Fibroblast of pulmonary artery (primary cell): Measurements from ENCODE around the gene RALY.

Experiments
- DNase-seq: peaks from one replicate; pipeline ENCODE4 v3.0.0-alpha.2; 2010; ENCODE audit warnings: low read depth
- H3K4me3 ChIP-seq: replicated peaks from 2 replicates; pipeline ENCODE4 v1.5.1; 2011; ENCODE audit warnings: low read depth, mild to moderate bottlenecking, control low read depth, low read length, moderate library complexity
- TF ChIP-seq, protein P1 (sequence below): IDR thresholded peaks from 2 replicates; pipeline ENCODE4 v1.5.1; 2011; ENCODE audit warnings: mild to moderate bottlenecking, control low read depth, low read length, inconsistent platforms; ENCODE audit errors: missing control alignments

Gene RALY

DNA sequence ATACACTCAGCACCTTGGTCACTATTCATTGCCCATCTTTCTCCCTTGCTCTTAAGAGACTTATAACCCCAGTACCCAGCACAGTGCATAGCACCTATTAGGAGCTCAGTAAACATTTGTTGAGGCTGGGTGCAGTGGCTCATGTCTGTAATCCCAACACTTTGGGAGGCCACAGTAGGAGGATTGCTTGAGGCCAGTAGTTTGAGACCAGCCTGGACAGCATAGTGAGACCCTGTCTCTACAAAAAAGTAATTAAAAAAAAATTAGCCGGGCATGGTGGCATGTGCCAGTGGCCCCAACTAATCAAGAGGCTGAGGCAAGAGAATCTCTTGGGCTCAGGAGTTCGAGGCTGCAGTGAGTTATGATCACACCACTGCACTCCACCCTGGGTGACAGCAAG lies 126.5 kb downstream of the RALY start:
- no peak for DNase-seq
- no peak overlapping the region for H3K4me3 ChIP-seq
- TF ChIP-seq, protein P1, sequence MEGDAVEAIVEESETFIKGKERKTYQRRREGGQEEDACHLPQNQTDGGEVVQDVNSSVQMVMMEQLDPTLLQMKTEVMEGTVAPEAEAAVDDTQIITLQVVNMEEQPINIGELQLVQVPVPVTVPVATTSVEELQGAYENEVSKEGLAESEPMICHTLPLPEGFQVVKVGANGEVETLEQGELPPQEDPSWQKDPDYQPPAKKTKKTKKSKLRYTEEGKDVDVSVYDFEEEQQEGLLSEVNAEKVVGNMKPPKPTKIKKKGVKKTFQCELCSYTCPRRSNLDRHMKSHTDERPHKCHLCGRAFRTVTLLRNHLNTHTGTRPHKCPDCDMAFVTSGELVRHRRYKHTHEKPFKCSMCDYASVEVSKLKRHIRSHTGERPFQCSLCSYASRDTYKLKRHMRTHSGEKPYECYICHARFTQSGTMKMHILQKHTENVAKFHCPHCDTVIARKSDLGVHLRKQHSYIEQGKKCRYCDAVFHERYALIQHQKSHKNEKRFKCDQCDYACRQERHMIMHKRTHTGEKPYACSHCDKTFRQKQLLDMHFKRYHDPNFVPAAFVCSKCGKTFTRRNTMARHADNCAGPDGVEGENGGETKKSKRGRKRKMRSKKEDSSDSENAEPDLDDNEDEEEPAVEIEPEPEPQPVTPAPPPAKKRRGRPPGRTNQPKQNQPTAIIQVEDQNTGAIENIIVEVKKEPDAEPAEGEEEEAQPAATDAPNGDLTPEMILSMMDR, result no peak

DNA sequence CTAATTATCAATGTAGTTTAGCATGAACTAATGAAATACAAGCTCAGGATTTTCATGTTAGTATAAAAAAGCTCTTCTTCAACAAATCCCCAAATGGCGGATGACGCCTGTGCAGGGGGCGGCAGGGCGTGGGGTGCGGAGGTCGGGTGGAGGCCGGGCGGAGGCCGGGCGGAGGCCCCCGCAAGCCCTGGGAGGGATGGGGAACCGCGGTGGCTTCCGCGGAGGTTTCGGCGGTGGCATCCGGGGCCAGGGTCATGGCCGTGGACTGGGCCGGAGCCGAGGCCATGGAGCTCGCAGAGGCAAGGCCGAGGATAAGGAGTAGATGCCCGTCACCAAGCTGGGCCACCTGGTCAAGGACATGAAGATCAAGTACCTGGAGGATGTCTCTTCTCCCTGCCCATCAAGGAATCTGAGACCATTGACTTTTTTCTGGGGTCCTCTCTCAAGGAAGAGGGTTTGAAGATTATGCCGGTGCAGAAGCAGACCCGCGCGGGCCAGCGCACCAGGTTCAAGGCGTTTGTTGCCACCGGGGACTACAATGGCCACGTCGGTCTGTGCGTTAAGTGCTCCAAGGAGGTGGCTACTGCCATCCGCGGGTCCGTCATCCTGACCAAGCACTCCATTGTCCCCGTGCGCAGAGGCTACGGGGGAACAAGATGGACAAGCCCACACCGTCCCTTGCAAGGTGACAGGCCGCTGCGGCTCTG lies 128.7 kb downstream of the RALY start:
- DNase-seq, result no peak
- TF ChIP-seq, protein P1, result no peak
- H3K4me3 ChIP-seq, result no peak overlapping the region

- no peak overlapping the region for H3K4me3 ChIP-seq
- no peak for DNase-seq
- TF ChIP-seq, protein P1, result no peak
Measured at GRCh38 chr20:34123309-34123708, 129.6 kb downstream of the RALY start.

- no peak overlapping the region for H3K4me3 ChIP-seq
- no peak for DNase-seq
- TF ChIP-seq, protein P1, result no peak
Measured at GRCh38 chr20:34124469-34125249, 130.9 kb downstream of the RALY start.

GRCh38 chr20:34127792-34128191 lies 134.1 kb downstream of the RALY start:
- TF ChIP-seq, protein P1, result no peak
- DNase-seq, result no peak
- H3K4me3 ChIP-seq, result no peak overlapping the region

DNA sequence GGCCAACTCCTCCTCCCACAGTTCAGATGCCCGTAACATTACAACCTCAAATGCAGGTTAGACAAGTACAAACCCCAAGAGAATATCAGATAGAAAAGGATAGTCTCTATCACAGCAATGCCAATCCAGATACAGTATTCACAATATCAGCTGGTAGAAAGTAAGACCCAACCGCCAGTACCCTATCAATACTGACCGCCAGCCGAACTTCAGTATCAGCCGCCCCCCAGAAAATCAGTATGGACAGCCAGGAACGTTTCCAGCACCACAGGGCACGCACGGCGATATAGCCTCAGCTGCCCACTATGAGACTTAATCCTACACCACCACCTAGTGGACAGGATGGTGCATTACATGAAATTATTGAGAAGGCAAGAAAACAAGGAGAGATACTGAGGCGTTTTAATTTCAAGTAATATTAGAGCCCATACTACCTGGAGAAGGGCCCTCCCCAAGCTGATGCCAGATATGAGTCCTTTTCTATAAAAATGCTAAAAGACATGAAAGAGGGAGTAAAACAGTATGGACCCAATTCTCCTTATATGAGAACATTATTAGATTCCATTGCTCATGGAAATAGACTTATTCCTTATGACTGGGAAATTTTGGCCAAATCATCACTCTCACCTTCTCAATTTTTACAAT lies 135.9 kb downstream of the RALY start:
- DNase-seq, result peak; percentile 84
- no peak overlapping the region for H3K4me3 ChIP-seq
- TF ChIP-seq, protein P1, result peak; percentile 78
